Upper lobe of left lung (tissue), 6 donors: ENCODE measurements around the gene RWDD1. TPM values are rescaled to one million over a fixed set of nuclear protein-coding genes. Genes with fewer than 3 reads are reported as not detected.

Experiments used
- ATAC-seq, 2 donors: fragments of 200-7000 bp; cut with Tn5 transposase; one replicate each; pipeline ENCODE4 v1.9.1; 2022; ENCODE audit warnings: mild to moderate bottlenecking in 2 of 2, moderate library complexity in 2 of 2; ENCODE audit not compliant: low FRiP score in 2 of 2
- DNase-seq, 2 donors: peaks; one replicate each; pipeline ENCODE4 v3.0.0-alpha.2; 2019 to 2020
- H3K27ac ChIP-seq, 4 donors: fragments of 200-600 bp; sonication (generic); one replicate each; pipeline ENCODE4 v1.5.1; 2016 to 2019
- H3K27me3 ChIP-seq, 4 donors: fragments of 200-600 bp; sonication (generic); one replicate each; pipeline ENCODE4 v1.5.1; 2017 to 2019
- H3K36me3 ChIP-seq, 4 donors: fragments of 200-600 bp; sonication (generic); one replicate each; pipeline ENCODE4 v1.5.1; 2016 to 2019
- H3K4me1 ChIP-seq, 4 donors: fragments of 200-600 bp; sonication (generic); one replicate each; pipeline ENCODE4 v1.5.1; 2018 to 2019
- H3K4me3 ChIP-seq, 4 donors: fragments of 200-600 bp; sonication (generic); one replicate each; pipeline ENCODE4 v1.5.1; 2017 to 2019; ENCODE audit warnings: mild to moderate bottlenecking in 2 of 4, moderate library complexity in 1 of 4
- H3K9me3 ChIP-seq, 4 donors: fragments of 200-600 bp; sonication (generic); one replicate each; pipeline ENCODE4 v1.5.1; 2018 to 2019
- EP300 ChIP-seq, 4 donors: sonication (generic); formaldehyde crosslinking; IDR thresholded peaks; one replicate each; pipeline ENCODE4 v1.5.1; 2017; ENCODE audit warnings: antibody characterized with exemption in 4 of 4, control low read depth in 2 of 4
- POLR2A ChIP-seq, 4 donors: fragments of 450-650 bp; IDR thresholded peaks; one replicate each; pipeline ENCODE4 v1.5.1; 2016 to 2017; ENCODE audit warnings: antibody characterized with exemption in 4 of 4, mild to moderate bottlenecking in 2 of 4
- POLR2AphosphoS5 ChIP-seq, 2 donors: sonication (generic); formaldehyde crosslinking; IDR thresholded peaks; one replicate each; pipeline ENCODE4 v1.5.1; 2017; ENCODE audit warnings: antibody characterized with exemption in 2 of 2
- WGBS, 2 donors: methylation state at CpG; one replicate each; pipeline ENCODE4 v1.1.5; 2017 to 2018; 5-methylcytosine and 5-hydroxymethylcytosine counted together
- total RNA-seq, 6 donors: library from RNA; depleted of rRNA in 4 of 6; stranded (reverse); fragments of >200 nt in 4 of 6; gene quantifications; one replicate each; pipeline versions ENCODE4 v1.1.0 to v1.2.1, GENCODE V29; 2016 to 2021
- TF ChIP-seq, protein P1 (sequence below), 6 experiments: fragments of 450-650 bp in 4 of 6; fragments of 200-600 bp in 2 of 6; sonication (generic) in 2 of 6; IDR thresholded peaks; one replicate each; pipeline ENCODE4 v1.5.1; 2016 to 2019; ENCODE audit warnings: antibody characterized with exemption in 6 of 6
- donor health status: DM: no; HTN: no; CAD: no; lungs with moderate emphysema.
- donor health status: DM: no; HTN: yes; CAD: no; lungs with severe emphysema.

RWDD1 gene
- total RNA-seq, 6 donors from 2014 or later, result 11.5 to 35.1 (median 30.9) TPM

DNA sequence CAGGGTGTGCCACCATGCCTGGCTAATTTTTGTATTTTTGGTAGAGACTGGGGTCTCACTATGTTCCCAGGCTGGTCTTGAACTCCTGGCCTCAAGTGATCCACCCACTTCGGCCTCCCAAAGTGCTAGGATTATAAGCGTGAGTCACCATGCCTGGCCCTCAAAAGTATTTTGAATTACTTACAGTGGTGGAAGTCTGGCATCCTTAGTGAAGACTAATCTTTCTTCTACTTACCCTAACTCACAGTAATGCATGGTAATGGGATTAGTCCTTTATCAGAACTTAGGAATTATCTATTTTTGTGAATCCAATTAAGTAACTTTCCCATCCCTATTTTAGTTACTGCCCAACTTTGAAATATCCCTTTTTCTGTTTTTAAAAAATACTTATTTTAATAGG, 3.9 kb downstream of the RWDD1 start:
- Histone ChIP-seq H3K4me3 (no peak overlapping the region), H3K9me3 (no peaks in the 10 kb centered on the region), H3K27me3 (no peaks in the 10 kb centered on the region), H3K4me1 (peaks cover 13 to 31% (median 22%) of the 10 kb centered on the region in 4 donors), H3K27ac (no peak overlapping the region), H3K36me3 (peaks cover 0 to 23% (median 3%) of the 10 kb centered on the region in 4 donors)
- ATAC-seq (no peak), DNase-seq (no peak)
- TF ChIP-seq, protein P1, sequence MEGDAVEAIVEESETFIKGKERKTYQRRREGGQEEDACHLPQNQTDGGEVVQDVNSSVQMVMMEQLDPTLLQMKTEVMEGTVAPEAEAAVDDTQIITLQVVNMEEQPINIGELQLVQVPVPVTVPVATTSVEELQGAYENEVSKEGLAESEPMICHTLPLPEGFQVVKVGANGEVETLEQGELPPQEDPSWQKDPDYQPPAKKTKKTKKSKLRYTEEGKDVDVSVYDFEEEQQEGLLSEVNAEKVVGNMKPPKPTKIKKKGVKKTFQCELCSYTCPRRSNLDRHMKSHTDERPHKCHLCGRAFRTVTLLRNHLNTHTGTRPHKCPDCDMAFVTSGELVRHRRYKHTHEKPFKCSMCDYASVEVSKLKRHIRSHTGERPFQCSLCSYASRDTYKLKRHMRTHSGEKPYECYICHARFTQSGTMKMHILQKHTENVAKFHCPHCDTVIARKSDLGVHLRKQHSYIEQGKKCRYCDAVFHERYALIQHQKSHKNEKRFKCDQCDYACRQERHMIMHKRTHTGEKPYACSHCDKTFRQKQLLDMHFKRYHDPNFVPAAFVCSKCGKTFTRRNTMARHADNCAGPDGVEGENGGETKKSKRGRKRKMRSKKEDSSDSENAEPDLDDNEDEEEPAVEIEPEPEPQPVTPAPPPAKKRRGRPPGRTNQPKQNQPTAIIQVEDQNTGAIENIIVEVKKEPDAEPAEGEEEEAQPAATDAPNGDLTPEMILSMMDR (IDR thresholded peaks at IDR 0.05), result no peak
- TF ChIP-seq POLR2AphosphoS5 (IDR thresholded peaks at IDR 0.05) (no peak), EP300 (IDR thresholded peaks at IDR 0.05) (no peak), POLR2A (IDR thresholded peaks at IDR 0.05) (no peak)
- 97 to 100% methylated on average over 2 of the region's 2 CpGs for WGBS, 2 donors

DNA sequence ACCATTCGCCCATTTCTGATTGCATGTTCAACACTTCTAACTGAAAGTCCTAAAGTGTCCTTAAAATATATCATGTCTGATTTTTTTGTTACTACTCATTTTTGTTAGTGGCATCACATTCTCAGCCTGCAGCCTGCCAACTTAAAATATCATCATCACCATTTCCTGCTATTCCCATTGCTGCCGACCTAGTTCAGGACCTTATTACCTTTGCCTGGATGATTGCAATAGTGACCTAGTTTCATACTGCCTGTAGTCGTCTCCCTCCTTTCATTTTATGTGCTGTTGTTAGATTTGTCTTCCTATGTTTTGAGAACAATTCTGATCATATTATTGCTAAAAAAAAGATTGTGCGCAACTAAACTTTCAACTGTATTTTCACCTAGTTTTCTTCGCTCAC, 6.2 kb downstream of the RWDD1 start:
- H3K4me3 ChIP-seq, result no peak overlapping the region
- DNase-seq, result no peak
- WGBS, 2 donors, result 85 to 91% methylated on average over 5 of the region's 5 CpGs
- H3K9me3 ChIP-seq, result no peaks in the 10 kb centered on the region
- TF ChIP-seq, protein P1 (IDR thresholded peaks at IDR 0.05), result no peak
- no peak for TF ChIP-seq EP300 (IDR thresholded peaks at IDR 0.05)
- TF ChIP-seq POLR2A (IDR thresholded peaks at IDR 0.05), result no peak
- TF ChIP-seq POLR2AphosphoS5 (IDR thresholded peaks at IDR 0.05), result no peak
- peaks cover 0 to 38% (median 3%) of the 10 kb centered on the region in 4 donors for H3K36me3 ChIP-seq
- H3K27ac ChIP-seq, result no peak overlapping the region
- H3K27me3 ChIP-seq, result no peaks in the 10 kb centered on the region
- peaks cover 10 to 26% (median 16%) of the 10 kb centered on the region in 4 donors for H3K4me1 ChIP-seq
- ATAC-seq, result no peak

DNA sequence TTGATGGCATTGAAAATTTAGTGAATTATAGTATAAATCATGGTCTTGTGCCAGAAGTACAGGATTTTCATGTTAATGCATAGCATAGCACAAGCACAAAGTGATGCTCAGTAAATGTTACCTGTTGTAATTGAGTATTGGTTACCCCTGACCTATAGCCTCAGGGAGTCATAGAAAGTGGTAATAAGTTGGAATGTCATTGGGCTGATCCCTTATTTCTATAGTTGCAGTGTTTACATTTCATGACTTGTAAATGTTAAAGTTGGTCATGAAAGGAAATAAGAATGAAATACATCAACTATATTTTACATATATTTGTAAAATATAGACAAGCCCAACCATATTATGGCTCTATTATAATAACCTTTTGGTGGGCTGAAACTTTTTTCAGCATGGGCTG, 7.0 kb downstream of the RWDD1 start:
- no peak overlapping the region for H3K27ac ChIP-seq
- DNase-seq (no peak), ATAC-seq (no peak)
- no peaks in the 10 kb centered on the region for H3K9me3 ChIP-seq
- H3K4me3 ChIP-seq, result no peak overlapping the region
- peaks cover 1 to 17% (median 7%) of the 10 kb centered on the region in 4 donors for H3K4me1 ChIP-seq
- peaks cover 0 to 44% (median 3%) of the 10 kb centered on the region in 4 donors for H3K36me3 ChIP-seq
- no peaks in the 10 kb centered on the region for H3K27me3 ChIP-seq
- TF ChIP-seq EP300 (IDR thresholded peaks at IDR 0.05) (no peak), POLR2AphosphoS5 (IDR thresholded peaks at IDR 0.05) (no peak), POLR2A (IDR thresholded peaks at IDR 0.05) (no peak)
- TF ChIP-seq, protein P1 (IDR thresholded peaks at IDR 0.05), result no peak

GRCh38 chr6:116579143-116579542, 7.8 kb downstream of the RWDD1 start:
- no peak for ATAC-seq
- 78 to 100% methylated on average over 1 of the region's 1 CpG for WGBS, 2 donors
- no peaks in the 10 kb centered on the region for H3K27me3 ChIP-seq

More at GRCh38 chr6:116579143-116579542, 7.8 kb downstream of the RWDD1 start:
- Histone ChIP-seq H3K36me3 (peaks cover 0 to 52% (median 3%) of the 10 kb centered on the region in 4 donors), H3K9me3 (no peaks in the 10 kb centered on the region), H3K4me3 (no peak overlapping the region), H3K4me1 (peaks cover 0 to 11% (median under 1%) of the 10 kb centered on the region in 4 donors), H3K27ac (no peak overlapping the region)
- no peak for TF ChIP-seq EP300 (IDR thresholded peaks at IDR 0.05)
- TF ChIP-seq POLR2AphosphoS5 (IDR thresholded peaks at IDR 0.05), result no peak
- TF ChIP-seq, protein P1 (IDR thresholded peaks at IDR 0.05), result no peak
- no peak for TF ChIP-seq POLR2A (IDR thresholded peaks at IDR 0.05)
- no peak for DNase-seq
